GM10266 (cell line): Measurements from ENCODE around the gene MAPT.

Source experiments
- DNase-seq: peaks from one replicate; pipeline ENCODE4 v3.0.0; 2012; ENCODE audit errors: extremely low spot score
- TF ChIP-seq, protein P1 (sequence below): IDR thresholded peaks from 2 replicates; pipeline ENCODE4 v1.5.1; 2012; ENCODE audit warnings: mild to moderate bottlenecking, low read depth; ENCODE audit not compliant: control insufficient read depth, insufficient read depth; ENCODE audit errors: missing control alignments

The MAPT gene

DNA sequence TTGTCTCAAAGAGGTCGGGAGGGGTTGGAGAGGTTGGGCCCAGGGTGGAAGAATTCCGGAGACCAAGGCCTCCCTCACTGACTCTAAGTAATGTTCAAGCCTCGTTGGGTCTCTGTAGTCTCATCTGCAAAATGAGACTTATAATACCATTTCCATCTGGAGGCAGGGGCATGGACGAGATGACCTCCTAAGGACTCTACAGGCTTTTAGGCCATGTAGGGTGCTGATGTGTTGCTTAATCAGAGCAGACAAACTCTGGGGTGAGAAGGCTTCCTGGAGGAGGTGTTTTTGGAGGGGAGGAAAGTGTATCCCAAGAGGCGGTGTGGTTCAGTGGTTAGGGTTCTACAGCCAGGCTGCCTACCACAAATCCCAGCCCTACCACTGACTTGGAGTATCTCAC is 46.6 kb upstream of the MAPT start:
- TF ChIP-seq, protein P1, sequence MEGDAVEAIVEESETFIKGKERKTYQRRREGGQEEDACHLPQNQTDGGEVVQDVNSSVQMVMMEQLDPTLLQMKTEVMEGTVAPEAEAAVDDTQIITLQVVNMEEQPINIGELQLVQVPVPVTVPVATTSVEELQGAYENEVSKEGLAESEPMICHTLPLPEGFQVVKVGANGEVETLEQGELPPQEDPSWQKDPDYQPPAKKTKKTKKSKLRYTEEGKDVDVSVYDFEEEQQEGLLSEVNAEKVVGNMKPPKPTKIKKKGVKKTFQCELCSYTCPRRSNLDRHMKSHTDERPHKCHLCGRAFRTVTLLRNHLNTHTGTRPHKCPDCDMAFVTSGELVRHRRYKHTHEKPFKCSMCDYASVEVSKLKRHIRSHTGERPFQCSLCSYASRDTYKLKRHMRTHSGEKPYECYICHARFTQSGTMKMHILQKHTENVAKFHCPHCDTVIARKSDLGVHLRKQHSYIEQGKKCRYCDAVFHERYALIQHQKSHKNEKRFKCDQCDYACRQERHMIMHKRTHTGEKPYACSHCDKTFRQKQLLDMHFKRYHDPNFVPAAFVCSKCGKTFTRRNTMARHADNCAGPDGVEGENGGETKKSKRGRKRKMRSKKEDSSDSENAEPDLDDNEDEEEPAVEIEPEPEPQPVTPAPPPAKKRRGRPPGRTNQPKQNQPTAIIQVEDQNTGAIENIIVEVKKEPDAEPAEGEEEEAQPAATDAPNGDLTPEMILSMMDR = no peak
- no peak for DNase-seq

DNA sequence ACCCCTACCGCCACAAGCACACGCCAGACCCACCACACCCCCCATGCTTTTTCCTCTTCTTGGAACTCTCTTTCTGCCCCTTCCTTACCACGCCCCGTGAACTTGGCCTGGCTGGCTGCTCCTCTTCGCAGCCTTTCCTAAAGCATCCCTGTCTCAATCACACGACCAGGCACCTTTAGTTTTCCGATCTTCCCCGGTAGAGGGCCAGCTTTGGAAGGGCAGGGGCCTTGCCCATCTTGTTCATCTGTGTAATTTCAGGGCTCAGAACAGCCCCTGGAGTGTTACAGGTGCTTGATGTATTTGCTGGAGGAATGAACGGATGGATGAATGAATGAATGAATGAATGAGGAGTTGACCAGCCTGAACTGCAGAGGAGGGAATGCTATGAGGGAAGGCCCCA is 45.9 kb upstream of the MAPT start:
- no peak for DNase-seq
- TF ChIP-seq, protein P1 = no peak

DNA sequence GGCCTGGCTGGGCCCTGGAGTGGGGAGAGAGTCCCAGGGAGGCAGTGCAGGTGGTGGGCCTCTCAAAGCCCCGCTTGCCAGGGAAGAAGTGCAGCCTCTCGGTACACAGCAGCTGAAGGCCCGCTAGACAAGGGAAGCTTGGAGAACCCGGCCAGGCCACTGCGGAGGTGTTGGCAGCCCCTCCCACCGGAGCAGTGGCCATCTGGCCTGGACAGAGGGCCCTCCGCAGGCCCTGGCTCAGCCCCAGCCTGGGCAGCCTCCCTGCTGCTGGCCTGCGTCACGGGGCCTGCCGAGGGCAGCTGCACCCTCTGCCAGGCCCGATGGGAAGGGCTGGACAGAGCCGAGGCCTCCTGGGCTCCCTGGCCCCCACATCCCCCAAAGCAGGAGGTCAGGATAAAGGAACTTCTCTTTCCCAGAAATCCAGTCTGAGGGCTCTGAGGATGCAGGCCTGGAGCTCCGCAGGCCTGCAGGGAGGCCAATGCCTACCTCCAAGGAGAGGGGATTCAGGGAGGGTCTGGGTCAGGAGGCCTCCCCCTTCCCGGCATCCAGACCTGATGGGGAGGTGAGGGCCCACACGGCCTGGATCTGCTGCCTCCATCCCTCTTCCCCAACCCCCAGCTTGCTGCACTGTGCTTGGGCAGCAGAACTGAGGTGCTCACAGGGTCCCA is 45.4 kb upstream of the MAPT start:
- DNase-seq = no peak
- TF ChIP-seq, protein P1 = no peak

DNA sequence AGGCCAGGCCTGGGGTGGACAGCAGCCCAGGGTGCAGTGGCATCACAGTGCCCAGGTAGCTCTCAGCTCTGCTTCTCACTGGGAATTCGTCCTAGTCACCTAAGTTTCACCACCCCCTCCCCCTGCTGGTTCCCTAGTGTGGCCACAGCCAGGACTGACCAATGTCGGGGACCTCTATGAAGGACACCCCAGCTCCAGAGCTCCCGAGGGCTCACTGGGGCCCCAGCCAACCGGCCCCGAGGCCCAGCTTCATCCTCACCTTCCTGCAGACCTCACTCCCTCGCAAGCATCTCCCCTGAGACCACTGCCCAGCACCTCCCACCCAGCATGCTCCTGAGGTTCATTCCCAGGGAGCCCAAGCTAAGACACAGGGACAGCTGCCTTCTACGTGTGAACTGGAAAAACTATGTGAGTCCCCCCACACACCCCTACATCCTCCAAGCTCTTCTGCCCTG is 44.8 kb upstream of the MAPT start:
- no peak for DNase-seq
- TF ChIP-seq, protein P1 = no peak

DNA sequence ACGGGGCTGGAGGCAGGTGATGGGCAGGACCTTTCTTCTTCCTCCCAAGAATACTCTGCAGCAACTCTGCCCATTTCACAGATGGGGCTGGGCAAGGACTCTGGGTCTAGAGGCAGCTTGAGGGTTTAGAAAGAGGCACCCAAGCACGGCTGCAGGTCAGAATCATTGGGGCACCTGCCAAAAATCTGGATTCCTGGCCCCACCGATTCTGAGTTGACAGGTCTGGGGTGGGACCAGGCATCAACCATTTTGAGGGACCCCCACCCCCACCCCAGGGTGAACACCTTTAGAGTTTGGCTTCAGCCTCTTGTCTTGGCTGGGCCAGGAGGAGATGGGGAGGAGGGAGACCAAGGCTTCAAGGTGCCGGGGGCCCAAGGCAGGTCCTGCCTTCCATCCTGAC is 44.3 kb upstream of the MAPT start:
- TF ChIP-seq, protein P1 = no peak
- no peak for DNase-seq

DNA sequence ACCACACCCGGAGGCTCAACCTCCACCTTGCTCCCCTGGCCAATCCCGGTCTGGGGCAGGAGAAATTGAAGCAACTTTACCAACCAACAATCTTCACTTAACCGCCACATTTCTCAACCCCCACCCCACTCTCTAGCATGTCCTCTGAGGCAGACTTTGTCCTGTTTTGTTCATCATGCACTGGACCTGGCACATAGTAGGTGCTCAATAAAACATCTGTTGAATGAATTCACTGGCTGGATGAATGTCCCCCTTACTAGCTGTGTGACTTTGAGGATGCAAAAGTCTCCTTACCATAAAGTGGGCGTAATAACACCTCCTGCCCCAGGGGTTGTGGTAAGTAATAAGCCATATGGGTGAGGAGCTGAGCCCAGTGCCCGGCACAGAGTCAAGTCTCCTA is 43.9 kb upstream of the MAPT start:
- TF ChIP-seq, protein P1 = no peak
- DNase-seq = no peak

DNA sequence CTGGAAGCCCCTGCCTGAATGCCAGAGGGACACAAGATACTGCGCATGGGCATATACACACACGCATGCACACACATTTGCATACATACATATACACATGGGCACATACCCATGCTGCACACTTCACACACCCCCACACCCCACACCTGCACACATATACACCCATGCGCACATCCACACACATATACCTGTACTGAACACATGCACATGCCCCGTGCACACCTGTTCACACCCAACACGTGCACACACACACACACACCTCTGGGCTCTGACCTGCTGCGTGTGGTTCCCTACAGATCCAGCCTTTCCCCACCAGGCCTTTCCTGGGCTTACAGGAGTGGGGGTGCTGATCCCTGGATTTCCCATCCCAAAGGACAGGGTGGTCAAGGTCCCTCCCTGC is 43.3 kb upstream of the MAPT start:
- no peak for DNase-seq
- TF ChIP-seq, protein P1 = no peak
